PC-9 (cell line): ENCODE measurements around the gene CASQ2.

Experiments
- CTCF ChIP-seq: fragments of 200-600 bp; sonication (generic); conservative IDR thresholded peaks from 2 replicates; pipeline ENCODE4 v1.6.1; 2017; ENCODE audit warnings: mixed run types, antibody characterized with exemption, mild to moderate bottlenecking, moderate library complexity
- EZH2 ChIP-seq: fragments of 200-600 bp; sonication (generic); IDR thresholded peaks from 2 replicates; pipeline ENCODE4 v1.8.0; 2017; ENCODE audit warnings: antibody characterized with exemption, low read depth

- no peak for TF ChIP-seq CTCF
- TF ChIP-seq EZH2: no peak
Measured at GRCh38 chr1:115655916-115656315, 112.6 kb downstream of the CASQ2 start.
